Hair follicle dermal papilla cell (primary cell): ENCODE data around the gene MED12L. TPM values are rescaled to one million over a fixed set of nuclear protein-coding genes. Genes with fewer than 3 reads are reported as not detected.

Experiments used
- small RNA-seq: library from RNA; depleted of rRNA; stranded (forward); fragments of <200 nt; gene quantifications from one replicate; pipeline ENCODE3, GENCODE V24; 2012
- total RNA-seq: library from RNA; depleted of rRNA; stranded (reverse); fragments of >200 nt; gene quantifications from 2 replicates; pipeline ENCODE4 v1.2.3, GENCODE V29; 2012

Gene MED12L, protein sequence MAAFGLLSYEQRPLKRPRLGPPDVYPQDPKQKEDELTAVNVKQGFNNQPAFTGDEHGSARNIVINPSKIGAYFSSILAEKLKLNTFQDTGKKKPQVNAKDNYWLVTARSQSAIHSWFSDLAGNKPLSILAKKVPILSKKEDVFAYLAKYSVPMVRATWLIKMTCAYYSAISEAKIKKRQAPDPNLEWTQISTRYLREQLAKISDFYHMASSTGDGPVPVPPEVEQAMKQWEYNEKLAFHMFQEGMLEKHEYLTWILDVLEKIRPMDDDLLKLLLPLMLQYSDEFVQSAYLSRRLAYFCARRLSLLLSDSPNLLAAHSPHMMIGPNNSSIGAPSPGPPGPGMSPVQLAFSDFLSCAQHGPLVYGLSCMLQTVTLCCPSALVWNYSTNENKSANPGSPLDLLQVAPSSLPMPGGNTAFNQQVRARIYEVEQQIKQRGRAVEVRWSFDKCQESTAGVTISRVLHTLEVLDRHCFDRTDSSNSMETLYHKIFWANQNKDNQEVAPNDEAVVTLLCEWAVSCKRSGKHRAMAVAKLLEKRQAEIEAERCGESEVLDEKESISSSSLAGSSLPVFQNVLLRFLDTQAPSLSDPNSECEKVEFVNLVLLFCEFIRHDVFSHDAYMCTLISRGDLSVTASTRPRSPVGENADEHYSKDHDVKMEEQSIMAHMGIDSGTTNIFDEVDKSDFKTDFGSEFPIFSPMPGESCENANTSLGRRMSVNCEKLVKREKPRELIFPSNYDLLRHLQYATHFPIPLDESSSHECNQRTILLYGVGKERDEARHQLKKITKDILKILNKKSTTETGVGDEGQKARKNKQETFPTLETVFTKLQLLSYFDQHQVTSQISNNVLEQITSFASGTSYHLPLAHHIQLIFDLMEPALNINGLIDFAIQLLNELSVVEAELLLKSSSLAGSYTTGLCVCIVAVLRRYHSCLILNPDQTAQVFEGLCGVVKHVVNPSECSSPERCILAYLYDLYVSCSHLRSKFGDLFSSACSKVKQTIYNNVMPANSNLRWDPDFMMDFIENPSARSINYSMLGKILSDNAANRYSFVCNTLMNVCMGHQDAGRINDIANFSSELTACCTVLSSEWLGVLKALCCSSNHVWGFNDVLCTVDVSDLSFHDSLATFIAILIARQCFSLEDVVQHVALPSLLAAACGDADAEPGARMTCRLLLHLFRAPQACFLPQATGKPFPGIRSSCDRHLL (N-terminal part only)
- total RNA-seq: 0.85 and 1.3 TPM in 2 replicates

DNA sequence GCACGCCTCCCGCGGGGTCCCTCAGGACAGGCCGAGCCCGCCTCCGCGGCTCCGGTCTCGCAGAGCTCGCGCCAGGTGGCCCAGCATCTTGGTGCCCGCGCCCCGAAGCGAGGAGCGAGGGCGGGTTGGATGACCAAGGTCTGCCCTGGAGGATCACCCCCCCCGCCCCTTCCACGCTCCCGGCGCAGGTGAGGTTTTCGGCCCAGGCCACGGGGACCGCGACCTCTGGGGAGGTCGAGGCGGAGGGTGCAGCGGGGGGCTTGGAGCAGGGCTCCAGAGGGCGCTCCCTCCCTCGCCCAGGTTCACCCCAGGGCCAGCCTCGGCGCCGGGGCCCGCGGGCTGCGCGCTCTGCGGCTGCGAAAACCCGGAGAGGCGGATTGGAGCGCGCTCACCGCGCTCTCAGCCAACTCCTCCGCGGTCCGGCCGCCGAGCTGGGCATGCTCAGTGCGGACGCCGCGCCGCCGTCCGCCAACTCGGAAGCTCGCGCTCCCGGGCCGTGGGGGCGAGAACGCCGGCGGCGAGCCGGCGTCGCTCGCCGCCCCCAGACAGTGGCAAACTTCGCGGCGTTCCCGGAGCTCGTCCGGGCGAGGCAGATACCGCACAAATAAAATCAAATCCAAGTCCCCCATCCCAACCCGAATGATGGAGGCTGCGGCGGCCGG, at the start of gene MED12L:
Gene MED12L (plus strand): TSS at position 438 of the 662 bp plus-strand sequence. CDS start 1,263 bp downstream, outside the sequence.

DNA sequence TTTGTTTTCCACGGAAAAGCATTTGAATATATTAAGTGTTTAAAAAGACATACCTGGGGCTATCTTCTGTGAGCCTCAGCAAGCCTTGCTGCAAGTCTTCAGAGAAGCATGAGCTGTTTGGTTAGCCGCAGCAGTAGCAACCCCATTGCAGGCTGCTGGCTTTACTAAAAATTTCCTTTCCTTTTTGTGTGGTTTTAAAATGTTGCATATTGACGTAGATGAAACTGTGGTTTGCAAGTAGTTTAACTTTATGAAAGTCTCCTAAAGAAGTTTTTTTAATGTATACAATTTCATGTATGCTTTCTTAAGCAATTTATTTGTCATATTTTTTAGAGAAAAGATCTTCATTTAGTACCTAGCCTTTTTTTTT, 117.6 kb downstream of the MED12L start, which contains the start of gene GPR171:
Gene GPR171 (minus strand): TSS at position 166 of the 370 bp plus-strand sequence. CDS start 3,830 bp downstream, outside the sequence.

DNA sequence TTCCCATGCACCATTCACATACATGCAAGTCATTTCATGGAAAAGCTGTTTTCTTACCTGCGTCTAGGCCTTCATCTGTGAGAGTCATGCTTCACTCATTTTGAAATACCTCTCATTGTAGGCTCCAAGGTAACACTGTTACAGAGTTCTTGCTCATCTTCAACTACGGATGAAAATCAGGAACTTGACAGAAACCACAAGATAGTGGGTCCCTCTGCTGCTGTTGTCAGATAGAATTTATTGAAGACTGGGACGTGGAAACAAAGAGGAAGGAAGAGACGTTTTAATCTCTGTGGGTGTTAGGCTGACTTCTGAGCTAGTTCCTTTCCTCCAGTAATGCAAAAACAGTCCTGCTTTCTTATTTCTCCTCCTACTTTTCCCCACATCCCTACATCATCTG, 192.8 kb downstream of the MED12L start, which contains the start of gene P2RY14:
Gene P2RY14 (minus strand): TSS at position 313 of the 400 bp plus-strand sequence. CDS start 64,226 bp downstream, outside the sequence.

DNA sequence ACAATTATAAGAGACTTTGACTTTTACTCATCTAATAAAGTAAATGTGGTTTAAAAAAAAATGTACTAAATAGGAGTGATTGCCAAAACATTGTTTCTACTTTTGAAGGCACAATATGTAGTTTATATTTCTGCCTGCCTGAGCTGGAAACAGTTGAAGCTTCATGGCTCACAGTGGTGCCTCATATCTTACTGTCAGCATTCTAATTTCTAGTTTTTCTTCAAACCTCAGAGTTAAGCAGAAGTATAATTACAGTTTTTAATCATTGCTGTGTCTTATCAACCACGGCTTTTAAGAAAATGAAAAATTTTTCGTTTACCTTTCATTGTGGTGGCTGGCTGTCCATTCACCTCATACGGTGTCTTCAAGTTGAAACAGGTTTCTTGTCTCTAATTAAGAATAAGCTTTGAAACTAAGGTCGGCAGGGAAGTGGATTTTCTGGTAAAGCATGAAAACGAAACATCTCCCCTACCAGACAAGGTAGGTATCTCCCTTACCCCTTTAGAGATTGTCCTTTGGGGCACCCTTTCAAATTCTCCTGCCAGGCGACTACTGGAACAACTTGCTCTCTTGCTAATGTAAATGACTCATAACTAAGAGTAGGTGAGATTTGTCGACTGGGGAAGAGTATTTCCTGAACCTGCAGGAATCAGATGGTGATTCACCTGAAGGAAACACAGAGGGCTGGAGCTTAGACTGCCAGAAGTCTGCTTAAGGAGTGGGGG, 231.0 kb downstream of the MED12L start, which contains the start of gene GPR87:
Gene GPR87 (minus strand): TSS at position 554 of the 725 bp plus-strand sequence. CDS start 16,720 bp downstream, outside the sequence.

DNA sequence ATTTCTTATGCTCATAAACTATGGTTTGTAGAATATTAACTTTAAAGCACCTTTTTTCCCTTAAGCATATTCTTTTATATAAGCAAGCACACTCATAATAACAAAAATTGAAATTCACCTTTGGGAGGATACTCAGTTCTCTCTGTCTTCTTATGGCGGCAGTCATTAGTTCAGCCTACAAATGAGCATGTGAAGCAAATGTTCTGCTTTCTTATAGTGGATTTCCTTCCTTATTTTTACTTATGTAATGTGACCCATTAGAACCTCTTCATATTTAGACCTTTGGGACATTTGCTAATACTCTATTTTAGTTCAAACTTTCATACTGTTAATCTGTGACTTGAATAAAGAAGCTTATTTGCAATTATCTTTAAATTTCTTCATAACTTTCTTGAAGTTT, 243.9 kb downstream of the MED12L start, which contains the start of gene P2RY13:
Gene P2RY13 (minus strand): TSS at position 187 of the 400 bp plus-strand sequence. CDS start 21 bp downstream, at position 166.

DNA sequence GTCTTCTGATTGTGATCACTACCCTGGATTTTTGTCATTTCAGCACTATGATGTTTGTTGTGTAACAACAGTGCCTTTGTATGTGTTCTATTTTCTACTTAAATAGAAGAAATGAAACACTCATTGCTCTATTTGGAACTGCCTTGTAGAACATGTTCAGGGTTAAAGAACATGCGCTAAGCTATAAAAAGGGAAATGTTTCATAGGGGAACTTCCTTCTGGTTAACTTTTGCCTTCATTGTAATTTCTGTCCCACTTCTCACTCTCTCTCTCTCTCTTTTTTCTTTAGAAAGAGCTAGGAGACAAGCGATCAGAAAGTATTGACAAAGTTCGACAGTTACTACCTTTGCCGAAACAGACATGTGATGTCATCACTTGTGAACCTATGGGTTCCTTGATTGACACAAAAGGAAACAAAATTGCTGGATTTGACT, 299.3 kb downstream of the MED12L start, which contains the start of gene P2RY12:
Gene P2RY12 (minus strand): TSS at position 13 of the 434 bp plus-strand sequence. CDS start 45,908 bp downstream, outside the sequence.

DNA sequence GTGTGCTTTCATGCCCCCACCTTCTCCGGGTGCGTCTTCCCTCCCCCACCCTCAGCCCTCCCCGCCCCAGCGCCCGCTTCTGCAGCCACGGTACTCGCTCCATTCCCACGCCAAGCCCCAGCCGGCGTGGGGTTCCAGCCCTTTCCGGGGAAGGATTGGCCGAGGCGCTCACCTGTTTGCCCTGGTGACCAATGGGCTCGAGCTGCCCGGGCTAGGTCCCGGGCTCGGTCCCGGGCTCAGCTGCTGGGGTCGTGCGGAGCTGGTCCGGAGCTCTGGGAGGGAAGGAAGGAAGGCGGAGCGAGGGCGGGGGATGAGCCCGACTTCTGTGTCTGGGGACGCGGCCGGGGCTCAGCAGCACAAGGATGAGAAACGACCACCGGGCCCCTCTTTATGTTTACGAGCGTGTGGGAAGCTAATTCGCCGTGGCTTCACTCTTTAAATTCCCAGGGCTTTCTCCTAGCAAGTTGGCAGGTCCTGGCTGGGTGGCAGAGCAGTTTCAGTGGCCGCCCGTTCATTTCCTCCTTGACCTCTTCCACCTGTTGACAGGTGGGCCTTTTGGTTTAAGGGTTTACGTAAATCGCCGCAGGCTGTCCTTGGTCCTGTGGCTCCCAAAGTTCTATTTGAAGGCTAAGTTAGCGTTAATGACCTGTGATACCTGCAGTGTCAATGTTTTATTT, 375.4 kb downstream of the MED12L start, which contains the start of gene IGSF10:
Gene IGSF10 (minus strand): TSS at position 288 of the 677 bp plus-strand sequence. CDS start 2,352 bp downstream, outside the sequence.

Small RNA genes within 50 kb of the gene (small RNA-seq; reads per million reads assigned to genes)
- not detected for gene RNA5SP145

Other genes starting within 250 kb of the MED12L start
- gene MINDY4B, start 180.2 kb upstream of the MED12L start, total RNA-seq: not detected in 2 replicates
- gene CLRN1, start 112.9 kb upstream of the MED12L start, total RNA-seq: 0.32 TPM in 1 of 2 replicates, not detected in the other
- gene GPR171, start 117.6 kb downstream of the MED12L start, total RNA-seq: not detected in 2 replicates
- 0.16 TPM in 1 of 2 replicates, not detected in the other for gene P2RY14, start 192.9 kb downstream of the MED12L start, total RNA-seq
- gene GPR87, start 231.2 kb downstream of the MED12L start, total RNA-seq: 0.16 TPM in 1 of 2 replicates, not detected in the other
- gene P2RY13, start 243.9 kb downstream of the MED12L start, total RNA-seq: not detected in 2 replicates